Smooth muscle cell (in vitro differentiated cells): ENCODE measurements around the gene UTF1. TPM values are rescaled to one million over a fixed set of nuclear protein-coding genes. Genes with fewer than 3 reads are reported as not detected.

Experiments
- DNase-seq: peaks from one replicate; lab custom pipeline; 2025; ENCODE audit not compliant: unreplicated experiment; lab: John Stamatoyannopoulos, UW
- H2AFZ ChIP-seq: fragments of 200-600 bp; sonication (generic); 2 replicates; pipeline ENCODE4 v1.6.0; 2016; ENCODE audit warnings: antibody characterized with exemption, low read depth, mild to moderate bottlenecking
- H3F3A ChIP-seq: fragments of 200-600 bp; sonication (generic); 2 replicates; pipeline ENCODE4 v1.6.0; 2017; ENCODE audit warnings: antibody characterized with exemption, low read depth
- H3K27ac ChIP-seq: fragments of 200-600 bp; sonication (generic); 2 replicates; pipeline ENCODE4 v1.5.1; 2016; ENCODE audit warnings: low read depth, mild to moderate bottlenecking
- H3K27me3 ChIP-seq: fragments of 200-600 bp; sonication (generic); 2 replicates; pipeline ENCODE4 v1.6.1; 2016; ENCODE audit warnings: low read depth, mild to moderate bottlenecking
- H3K36me3 ChIP-seq: fragments of 200-600 bp; sonication (generic); 2 replicates; pipeline ENCODE4 v1.5.1; 2016; ENCODE audit warnings: low read depth
- H3K4me1 ChIP-seq: fragments of 200-600 bp; sonication (generic); 2 replicates; pipeline ENCODE4 v1.5.1; 2016; ENCODE audit warnings: low read depth
- H3K4me2 ChIP-seq: fragments of 200-600 bp; sonication (generic); 2 replicates; pipeline ENCODE4 v1.6.0; 2016; ENCODE audit warnings: mild to moderate bottlenecking
- H3K4me3 ChIP-seq: fragments of 200-600 bp; sonication (generic); 2 replicates; pipeline ENCODE4 v1.5.1; 2016; ENCODE audit warnings: mild to moderate bottlenecking
- H3K79me2 ChIP-seq: fragments of 200-600 bp; sonication (generic); 2 replicates; pipeline ENCODE4 v1.6.0; 2016; ENCODE audit warnings: low read depth, mild to moderate bottlenecking
- H3K9ac ChIP-seq: fragments of 200-600 bp; sonication (generic); 2 replicates; pipeline ENCODE4 v1.6.0; 2016; ENCODE audit warnings: low read depth
- H3K9me3 ChIP-seq: fragments of 200-600 bp; sonication (generic); replicated peaks from 2 replicates; pipeline ENCODE4 v1.5.1; 2016; ENCODE audit warnings: low read depth
- H4K20me1 ChIP-seq: fragments of 200-600 bp; sonication (generic); 2 replicates; pipeline ENCODE4 v1.6.0; 2016; ENCODE audit warnings: low read depth
- CTCF ChIP-seq: fragments of 200-600 bp; sonication (generic); IDR thresholded peaks from 2 replicates; pipeline ENCODE4 v1.5.1; 2017; ENCODE audit warnings: borderline replicate concordance, mild to moderate bottlenecking, antibody characterized with exemption; ENCODE audit not compliant: insufficient read depth, poor library complexity, severe bottlenecking
- WGBS: methylation state at CpG from one replicate; pipeline ENCODE4 v1.1.7; 2016; ENCODE audit warnings: low lambda C conversion rate; 5-methylcytosine and 5-hydroxymethylcytosine counted together
- polyA plus RNA-seq: library from polyadenylated mRNA; unstranded; fragments of >200 nt; fragmentation: Nextera tagmentation; extraction: Ambion mirVana; gene quantifications from 2 replicates; pipeline ENCODE4 v1.2.1, GENCODE V29; 2016
- total RNA-seq: library from RNA; depleted of rRNA; stranded (reverse); fragments of >200 nt; gene quantifications from 2 replicates; pipeline ENCODE4 v1.2.3, GENCODE V29; 2014

UTF1 gene
- total and polyA plus RNA-seq, 2 experiments from 2014 or later: not detected

- WGBS: 98% methylated on average over 13 of the region's 18 CpGs
- no peak for DNase-seq
- Histone ChIP-seq H3K9me3 (no peaks in the 10 kb centered on the region), H3K27me3 (no peaks in the 10 kb centered on the region), H3K79me2 (no peaks in the 10 kb centered on the region), H3K27ac (no peak overlapping the region), H3K4me1 (no peaks in the 10 kb centered on the region), H3F3A (no peaks in the 10 kb centered on the region), H2AFZ (no peak overlapping the region), H4K20me1 (no peaks in the 10 kb centered on the region), H3K4me3 (no peak overlapping the region), H3K9ac (no peak overlapping the region), H3K36me3 (no peaks in the 10 kb centered on the region), H3K4me2 (no peak overlapping the region)
- no peak for TF ChIP-seq CTCF
Measured at GRCh38 chr10:133208466-133208865, 21.6 kb upstream of the UTF1 start.

- Histone ChIP-seq H3F3A (no peaks in the 10 kb centered on the region), H2AFZ (no peak overlapping the region), H3K9ac (no peak overlapping the region), H3K27ac (no peak overlapping the region), H3K27me3 (no peaks in the 10 kb centered on the region), H3K4me1 (no peaks in the 10 kb centered on the region), H4K20me1 (no peaks in the 10 kb centered on the region), H3K4me2 (no peak overlapping the region), H3K9me3 (no peaks in the 10 kb centered on the region), H3K4me3 (no peak overlapping the region), H3K79me2 (no peaks in the 10 kb centered on the region), H3K36me3 (no peaks in the 10 kb centered on the region)
- 96% methylated on average over 6 of the region's 14 CpGs for WGBS
- no peak for TF ChIP-seq CTCF
- DNase-seq: no peak
Measured at GRCh38 chr10:133209117-133209516, 20.9 kb upstream of the UTF1 start.

GRCh38 chr10:133209641-133210040 lies 20.4 kb upstream of the UTF1 start:
- H4K20me1 ChIP-seq: no peaks in the 10 kb centered on the region
- H3K4me1 ChIP-seq: no peaks in the 10 kb centered on the region
- no peaks in the 10 kb centered on the region for H3K79me2 ChIP-seq
- no peak overlapping the region for H3K9ac ChIP-seq
- H3K4me3 ChIP-seq: no peak overlapping the region
- no peak overlapping the region for H3K4me2 ChIP-seq
- no peak overlapping the region for H2AFZ ChIP-seq
- H3K27me3 ChIP-seq: no peaks in the 10 kb centered on the region
- WGBS: 96% methylated on average over 17 of the region's 20 CpGs
- no peak for DNase-seq
- no peak for TF ChIP-seq CTCF
- no peak overlapping the region for H3K27ac ChIP-seq
- H3K36me3 ChIP-seq: no peaks in the 10 kb centered on the region
- no peaks in the 10 kb centered on the region for H3K9me3 ChIP-seq
- H3F3A ChIP-seq: no peaks in the 10 kb centered on the region

- Histone ChIP-seq H3K4me1 (no peaks in the 10 kb centered on the region), H3K27me3 (no peaks in the 10 kb centered on the region), H4K20me1 (no peaks in the 10 kb centered on the region), H3K9ac (no peak overlapping the region), H3K79me2 (no peaks in the 10 kb centered on the region), H3K27ac (no peak overlapping the region), H3K36me3 (no peaks in the 10 kb centered on the region), H3K4me2 (no peak overlapping the region), H3K4me3 (no peak overlapping the region), H3F3A (no peaks in the 10 kb centered on the region), H3K9me3 (no peaks in the 10 kb centered on the region), H2AFZ (no peak overlapping the region)
- TF ChIP-seq CTCF: no peak
- 93% methylated on average over 27 of the region's 27 CpGs for WGBS
- DNase-seq: no peak
Measured at GRCh38 chr10:133210398-133211140, 19.4 kb upstream of the UTF1 start.
